NCI-H146 (cell line): ENCODE results near the gene ALG10B.
"Not testable (repeated sequence)": the region's sequence is repeated elsewhere in the genome, so short reads cannot be mapped to it uniquely, and the experiment has no call there.

Experiments
- DNase-seq: peaks from one replicate; lab custom pipeline; 2025; lab: John Stamatoyannopoulos, UW

The ALG10B gene, protein sequence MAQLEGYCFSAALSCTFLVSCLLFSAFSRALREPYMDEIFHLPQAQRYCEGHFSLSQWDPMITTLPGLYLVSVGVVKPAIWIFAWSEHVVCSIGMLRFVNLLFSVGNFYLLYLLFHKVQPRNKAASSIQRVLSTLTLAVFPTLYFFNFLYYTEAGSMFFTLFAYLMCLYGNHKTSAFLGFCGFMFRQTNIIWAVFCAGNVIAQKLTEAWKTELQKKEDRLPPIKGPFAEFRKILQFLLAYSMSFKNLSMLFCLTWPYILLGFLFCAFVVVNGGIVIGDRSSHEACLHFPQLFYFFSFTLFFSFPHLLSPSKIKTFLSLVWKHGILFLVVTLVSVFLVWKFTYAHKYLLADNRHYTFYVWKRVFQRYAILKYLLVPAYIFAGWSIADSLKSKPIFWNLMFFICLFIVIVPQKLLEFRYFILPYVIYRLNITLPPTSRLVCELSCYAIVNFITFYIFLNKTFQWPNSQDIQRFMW

DNA sequence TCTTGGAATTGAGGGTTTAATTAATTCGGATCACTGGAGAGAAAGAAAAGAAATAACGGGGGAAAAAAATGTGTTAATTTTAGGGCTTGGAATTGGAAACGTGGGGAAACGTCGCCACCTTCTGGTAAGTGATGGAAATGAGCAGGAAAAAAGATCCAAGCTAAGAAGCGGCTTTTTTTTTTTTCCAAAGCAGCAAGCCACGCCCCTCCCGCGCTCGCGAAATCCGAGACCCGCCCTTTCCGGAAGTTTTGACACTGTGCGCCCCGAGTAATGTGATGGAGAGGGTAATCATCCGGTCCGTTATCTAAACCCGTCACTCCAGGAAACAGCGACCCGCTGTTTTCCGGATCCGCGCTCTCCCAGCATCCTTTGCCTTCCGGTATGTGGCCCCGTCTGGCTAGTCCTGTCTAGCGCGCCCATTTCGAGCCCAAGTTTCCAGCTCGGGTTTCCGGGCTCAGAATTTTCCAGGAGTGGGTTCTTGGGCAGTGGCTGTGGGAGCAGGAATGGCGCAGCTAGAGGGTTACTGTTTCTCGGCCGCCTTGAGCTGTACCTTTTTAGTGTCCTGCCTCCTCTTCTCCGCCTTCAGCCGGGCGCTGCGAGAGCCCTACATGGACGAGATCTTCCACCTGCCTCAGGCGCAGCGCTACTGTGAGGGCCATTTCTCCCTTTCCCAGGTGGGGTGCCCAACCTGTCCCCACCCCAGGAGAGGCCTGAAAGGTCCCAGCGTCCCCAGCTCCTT, at the start of gene ALG10B:
ALG10B (plus strand) TSS at position 384 of the 739 bp plus-strand sequence; CDS start at position 504, 120 bp downstream.
- DNase-seq, result peak; percentile 98

DNA sequence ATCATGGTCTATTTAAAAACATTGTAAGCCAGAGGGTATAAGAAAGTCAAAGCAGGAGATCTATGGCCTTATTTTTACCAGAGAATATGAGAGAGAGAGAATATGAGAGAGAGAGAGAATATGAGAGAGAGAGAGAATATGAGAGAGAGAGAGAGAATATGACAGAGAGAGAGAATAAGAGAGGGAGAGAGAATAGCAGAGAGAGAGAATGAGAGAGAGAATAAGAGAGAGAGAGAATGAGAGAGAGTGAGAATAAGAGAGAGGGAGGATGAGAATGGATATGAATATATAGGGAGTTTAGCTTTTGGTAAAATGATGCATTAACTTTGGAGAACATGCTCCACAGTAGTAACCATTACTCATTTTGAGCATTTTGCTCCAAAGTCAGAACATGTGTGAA, 48.0 kb upstream of the ALG10B start:
- no peak for DNase-seq

DNA sequence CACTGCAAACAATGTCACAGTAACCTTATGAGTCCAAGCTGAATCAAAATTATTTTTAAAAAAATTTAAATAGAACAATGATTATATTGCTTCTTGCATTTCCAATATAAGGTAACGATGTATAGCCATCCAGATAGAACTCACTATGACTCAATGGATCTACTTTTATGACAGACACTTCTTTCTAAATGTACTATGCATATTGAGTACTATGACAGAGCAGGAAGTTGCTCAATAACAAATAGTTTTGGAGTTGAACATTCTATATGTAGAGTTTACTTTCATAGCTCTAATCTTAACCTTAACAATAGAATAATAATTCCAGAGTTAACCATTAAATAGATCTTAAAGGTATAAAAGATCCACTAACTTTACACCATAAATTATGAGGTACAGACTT, 46.7 kb upstream of the ALG10B start:
- no peak for DNase-seq

DNA sequence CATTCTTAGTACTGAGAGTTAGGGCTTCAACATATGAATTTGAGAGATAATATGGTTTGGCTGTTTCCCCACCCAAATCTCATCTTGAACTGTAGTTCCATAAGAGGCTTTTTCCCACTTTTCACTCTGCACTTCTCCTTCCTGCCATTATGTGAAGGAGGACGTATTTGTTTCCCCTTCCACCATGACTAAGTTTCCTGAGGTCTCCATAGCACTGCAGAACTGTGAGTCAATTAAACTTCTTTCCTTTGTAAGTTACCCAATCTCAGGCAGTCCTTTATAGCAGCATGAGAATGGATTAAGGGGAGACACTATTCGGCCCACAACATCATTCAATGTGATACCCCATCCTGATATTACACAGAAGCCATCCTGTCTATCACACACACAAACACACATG, 36.8 kb upstream of the ALG10B start:
- no peak for DNase-seq

DNA sequence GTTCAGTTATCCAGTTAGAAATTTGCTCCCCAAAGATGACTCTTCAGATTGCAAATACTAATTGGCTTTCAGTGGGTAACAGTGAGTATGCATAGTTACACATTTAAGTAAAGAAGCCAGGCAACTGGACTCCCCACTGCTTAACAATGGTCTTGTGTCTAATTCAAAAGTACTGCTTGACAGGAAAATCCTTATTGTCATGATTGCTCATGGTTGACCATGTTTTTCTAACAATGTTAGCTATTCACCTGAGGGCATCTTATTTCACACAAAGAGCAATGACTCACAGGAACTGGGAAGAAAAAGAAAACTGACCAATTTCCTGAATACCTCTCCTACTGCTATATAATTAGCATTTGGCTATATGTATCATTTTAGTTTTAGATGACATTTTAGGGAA, 33.7 kb upstream of the ALG10B start:
- no peak for DNase-seq

DNA sequence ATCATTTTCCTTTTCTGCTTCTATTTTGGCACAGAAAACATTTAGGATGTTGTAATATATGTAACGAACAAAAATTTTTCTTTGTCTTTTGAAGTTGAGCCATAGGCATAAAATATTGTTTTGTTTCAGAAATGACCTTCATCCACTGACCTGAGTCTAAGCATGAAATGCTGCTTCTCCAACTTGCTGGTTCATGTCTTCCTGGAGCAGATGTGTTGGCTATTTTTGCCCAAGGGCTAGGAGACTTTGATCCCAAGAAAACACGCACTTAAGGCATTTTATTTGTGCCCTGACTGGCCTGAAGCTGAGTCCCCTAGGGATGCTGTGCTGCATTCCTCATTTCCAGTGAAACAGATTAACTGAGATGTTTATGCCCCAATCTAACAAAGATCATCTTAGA, 27.2 kb upstream of the ALG10B start:
- no peak for DNase-seq

DNA sequence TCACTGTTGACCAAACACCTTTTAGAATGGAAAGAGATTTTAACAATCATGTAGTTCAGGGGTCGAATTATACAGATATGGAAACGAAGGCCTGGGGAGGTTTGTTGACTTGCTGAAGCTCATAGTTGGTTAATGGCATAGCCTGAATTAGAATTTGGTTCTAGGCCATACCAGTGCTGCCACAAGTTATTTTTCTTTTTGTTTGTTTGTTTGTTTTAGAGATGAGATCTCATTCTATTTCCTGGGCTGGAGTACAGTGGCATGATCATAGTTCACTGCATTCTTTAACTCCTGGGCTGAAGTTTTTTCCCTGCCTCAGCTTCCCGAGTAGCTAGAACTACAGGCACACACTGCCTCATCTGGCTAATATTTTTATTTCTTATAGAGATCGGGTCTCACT, 25.4 kb upstream of the ALG10B start:
- no peak for DNase-seq

DNA sequence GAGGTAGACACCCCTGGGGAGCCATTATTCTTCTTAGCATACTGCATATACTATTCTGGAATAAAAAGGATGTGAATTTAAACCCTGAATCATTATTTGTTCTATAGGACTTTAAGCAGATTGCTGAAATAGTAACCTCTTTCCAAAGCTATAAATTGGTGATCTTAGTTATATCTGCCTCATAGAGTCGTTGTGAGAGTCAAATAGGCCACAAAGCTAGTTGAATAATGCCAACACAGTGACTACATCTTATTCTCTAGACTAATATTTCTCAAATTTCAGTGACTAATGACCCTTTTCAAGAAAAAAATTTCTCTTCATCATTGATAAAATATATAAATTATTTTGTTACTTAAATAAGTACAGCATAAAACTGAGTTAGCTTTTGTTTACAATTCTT, 13.6 kb upstream of the ALG10B start:
- not testable (repeated sequence) for DNase-seq

DNA sequence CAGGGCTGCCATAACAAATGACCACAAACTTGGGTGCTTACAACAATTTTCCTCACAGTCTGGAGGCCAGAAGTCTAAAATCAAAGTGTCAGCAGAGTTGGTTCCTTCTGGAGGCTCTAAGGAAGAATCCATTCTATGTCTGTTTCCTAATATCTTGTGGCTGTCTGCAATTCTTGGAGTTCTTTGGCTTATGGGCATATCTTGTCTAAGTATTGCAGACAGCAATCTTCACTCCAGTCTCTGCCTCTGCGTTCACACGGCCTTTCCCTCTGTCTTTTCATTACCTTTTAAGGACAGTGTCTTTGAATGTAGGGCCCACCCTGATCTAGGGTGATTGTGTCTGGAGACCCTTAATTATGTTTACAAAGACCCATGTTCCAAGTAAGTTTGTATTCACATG, 5.4 kb downstream of the ALG10B start:
- not testable (repeated sequence) for DNase-seq

DNA sequence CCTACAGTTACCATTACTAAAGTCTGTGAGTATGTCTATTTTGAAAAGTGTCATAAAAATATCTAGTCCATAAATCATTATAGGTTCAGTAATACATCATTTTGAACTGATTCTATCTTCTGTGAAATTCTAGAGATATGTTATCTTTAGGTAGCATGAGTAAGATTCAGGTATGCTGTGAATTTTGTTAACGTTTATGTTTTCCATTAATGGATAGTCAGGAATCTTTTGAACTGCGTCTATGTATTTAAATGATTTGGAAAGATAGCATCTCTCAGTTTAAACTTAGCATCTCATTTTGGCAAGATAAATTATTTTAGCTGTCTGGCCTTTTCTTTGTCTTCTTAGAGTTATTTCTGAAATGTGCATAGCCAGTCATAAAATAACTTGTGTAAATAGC, 8.3 kb downstream of the ALG10B start:
- DNase-seq, result no peak

DNA sequence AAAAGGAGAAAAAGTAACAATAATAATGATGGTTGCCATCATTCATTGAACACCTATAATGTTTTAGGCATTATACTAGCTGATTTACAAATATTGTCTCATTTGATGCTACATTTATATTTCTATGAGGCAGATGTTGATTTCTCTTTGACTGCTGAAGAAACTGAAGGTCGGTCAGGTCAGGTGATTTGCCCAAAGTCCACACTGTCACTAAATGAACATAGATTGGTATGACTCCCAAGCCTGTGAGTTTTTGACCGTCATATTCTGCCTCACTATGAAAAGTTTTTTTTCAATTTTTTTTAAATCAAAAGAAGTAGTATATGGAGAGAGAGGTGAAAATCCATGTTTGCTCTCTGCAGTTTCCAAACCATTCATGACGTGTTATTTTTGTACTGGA, 10.8 kb downstream of the ALG10B start:
- no peak for DNase-seq

DNA sequence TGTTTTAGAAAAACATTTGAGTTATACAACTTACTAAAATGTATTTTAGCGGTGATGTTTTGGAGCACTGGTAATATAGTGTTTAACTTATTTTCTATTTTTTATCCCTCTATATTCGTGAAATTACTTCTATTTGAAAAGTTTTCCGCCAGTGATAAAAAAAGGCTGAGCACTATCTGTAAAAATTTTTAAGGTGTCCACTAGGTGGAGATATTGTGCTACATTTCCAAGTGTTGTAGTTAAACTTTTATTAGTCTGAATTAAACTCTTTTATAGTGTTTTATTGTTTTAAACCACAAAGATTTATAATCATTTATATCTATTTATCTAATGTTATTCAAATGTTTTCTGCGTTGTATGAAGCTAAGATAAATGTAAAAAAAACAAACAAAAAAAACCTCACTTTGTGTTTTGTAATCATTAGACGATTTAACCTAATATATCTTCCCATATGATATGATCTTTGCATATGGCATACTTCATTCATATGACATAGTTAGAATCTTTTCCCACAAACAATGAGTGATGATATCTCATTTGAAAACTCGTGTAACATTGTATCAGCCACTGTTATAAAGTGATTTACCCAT, 11.8 kb downstream of the ALG10B start:
- peak; percentile 28 for DNase-seq

DNA sequence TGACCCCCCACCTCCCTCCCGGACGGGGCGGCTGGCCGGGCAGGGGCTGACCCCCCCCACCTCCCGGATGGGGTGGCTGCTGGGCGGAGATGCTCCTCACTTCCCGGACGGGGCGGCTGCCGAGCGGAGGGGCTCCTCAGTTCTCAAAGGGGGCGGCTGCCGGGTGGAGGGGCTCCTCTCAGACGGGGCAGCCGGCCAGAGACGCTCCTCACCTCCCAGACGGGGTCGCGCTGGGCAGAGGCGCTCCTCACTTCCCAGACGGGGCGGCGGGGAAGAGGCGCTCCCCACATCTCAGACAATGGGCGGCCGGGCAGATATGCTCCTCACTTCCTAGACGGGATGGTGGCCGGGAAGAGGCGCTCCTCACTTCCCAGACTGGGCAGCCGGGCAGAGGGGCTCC, 13.8 kb downstream of the ALG10B start:
- not testable (repeated sequence) for DNase-seq

DNA sequence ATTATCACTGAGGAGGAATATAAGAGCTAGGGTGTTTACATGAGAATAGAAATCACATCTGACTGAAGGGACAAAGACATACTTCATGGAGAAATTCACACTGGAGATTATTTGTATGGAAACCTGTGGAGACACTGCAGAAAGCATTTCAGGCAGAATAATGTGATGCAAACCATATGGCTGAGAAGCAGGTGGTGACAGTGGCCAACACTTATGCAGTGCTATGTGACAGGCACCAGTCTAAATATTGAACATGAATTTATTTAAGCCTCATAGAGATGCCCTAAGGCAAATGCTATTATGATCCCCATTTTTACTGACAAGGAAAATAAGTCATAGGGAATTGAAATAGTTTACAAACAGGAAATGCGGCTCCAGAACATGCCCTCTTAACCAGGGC, 16.2 kb downstream of the ALG10B start:
- DNase-seq, result no peak

DNA sequence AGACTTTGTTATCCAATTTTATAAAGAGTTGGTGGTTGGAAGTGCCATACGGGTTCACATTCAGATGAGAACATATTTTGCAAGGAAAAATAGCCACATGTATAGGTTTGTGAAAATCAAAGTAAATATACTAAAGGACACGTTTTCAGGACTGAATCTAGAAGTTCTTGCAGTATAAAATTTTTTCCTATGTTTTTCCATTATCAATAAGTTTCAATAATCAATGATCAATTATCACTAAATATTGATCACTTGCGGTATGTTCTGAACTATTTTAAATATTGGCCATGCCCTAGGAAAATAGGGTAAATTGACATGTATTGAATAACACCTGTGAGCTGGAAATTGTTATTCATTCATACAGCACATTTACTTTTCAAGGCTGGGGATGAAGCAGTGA, 25.9 kb downstream of the ALG10B start:
- no peak for DNase-seq

DNA sequence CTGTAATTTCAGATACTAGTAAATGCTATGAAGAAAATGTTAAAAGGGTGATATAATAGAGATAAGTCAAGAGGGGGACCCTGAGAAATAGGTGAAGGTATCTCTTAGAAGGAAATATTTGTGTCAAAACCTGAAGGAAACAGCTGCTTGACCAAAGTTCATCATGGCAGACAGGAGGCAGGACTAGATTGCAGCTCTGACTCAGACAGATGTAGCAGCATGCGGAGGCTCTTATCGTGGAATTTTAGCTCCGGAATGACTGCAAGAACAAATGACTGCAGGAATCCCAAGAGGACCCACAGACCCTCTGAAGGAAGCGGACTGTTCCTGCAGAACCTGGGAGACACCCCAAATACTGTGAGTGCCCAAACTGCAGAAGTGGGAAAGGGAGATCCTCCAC, 26.7 kb downstream of the ALG10B start:
- DNase-seq, result not testable (repeated sequence)

DNA sequence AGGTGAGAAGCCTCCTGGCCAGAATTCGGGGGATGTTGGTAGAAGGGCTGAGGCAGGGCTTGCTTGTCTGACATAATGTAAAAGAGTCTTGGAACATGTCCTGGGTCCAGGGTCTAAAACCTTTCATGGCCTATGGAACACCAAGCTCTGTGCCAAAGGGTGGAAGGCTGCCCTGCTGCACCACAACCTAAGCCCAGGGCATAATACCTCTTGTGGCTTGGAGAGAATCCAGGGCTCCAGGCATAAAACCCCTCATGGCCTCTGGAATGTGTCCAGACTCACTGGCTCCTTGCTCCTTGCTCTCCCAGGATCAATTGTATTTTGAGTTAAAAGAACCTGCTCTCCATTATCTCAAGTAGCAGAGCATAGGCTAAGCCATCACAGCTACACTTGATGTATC, 27.3 kb downstream of the ALG10B start:
- DNase-seq, result not testable (repeated sequence)

DNA sequence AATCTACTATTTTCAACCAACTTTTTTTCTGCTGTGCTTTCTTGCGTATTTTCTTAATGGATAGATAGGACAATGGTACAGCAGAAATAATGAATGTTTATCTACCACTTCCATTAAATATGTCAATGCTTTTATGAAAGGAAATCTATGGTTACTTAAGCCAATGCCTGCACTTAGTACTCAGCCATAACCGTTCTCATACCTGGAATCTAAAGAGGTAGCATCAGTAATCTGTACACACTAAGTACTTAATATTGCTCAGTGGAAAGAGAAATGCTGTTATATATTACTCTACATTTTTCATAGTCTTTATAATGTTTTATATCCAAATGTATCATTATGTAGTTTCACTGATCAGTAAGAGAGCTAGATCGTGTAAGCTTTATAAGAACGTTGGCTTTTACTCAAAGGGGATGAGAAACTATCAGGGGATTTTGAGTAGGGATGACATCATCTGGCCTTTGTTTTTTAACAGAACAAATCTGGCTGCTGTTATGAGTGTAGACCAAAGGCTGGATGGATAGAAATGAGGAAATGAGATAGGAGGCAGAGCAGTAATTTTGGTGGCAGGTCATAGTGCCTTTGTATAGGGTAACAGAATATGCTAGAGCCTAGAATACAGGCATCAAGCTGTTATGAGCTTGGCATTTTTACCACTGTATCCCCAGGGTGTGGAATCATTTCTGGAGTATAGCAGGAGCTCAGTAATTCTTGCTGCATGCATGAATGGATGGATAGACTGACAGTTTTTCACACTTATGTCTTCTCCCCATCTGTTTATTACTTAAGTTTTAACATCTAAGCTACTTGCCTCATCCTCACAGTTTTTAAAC, 34.0 kb downstream of the ALG10B start:
- no peak for DNase-seq

DNA sequence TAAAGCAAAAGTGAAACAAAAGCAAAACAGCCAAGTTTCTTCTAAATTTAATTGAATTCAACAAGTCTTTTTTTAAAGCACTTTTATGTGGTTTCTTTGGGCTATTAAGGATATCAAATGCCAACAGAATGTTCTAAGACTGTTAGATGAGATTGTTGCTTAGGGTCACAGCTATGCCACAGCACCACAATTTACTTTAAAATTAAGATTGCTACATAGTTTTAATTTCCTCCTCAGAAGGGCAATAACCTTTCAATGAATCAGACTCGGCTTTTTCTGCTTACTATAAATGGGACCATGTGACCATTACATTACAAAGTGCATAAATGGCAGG, 34.6 kb downstream of the ALG10B start:
- DNase-seq, result not testable (repeated sequence)

DNA sequence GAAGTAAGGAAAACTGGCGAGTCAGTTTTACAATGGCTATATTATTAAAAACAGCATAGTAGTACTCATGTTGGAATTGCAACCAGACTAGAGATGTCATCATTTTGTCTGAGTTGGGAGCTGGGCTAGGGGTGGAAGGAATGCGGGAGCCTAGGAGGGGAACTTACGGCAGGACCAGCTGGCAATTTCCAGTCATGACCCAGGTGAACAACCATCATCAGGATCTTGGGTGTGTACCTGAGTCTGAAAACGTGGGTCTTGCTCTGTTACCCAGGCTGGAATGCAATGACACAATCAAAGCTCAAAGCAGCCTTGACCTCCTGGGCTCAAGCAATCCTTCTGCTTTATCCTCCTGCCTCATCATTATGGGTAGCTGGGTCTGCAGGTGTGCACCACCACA, 50.9 kb downstream of the ALG10B start:
- no peak for DNase-seq

DNA sequence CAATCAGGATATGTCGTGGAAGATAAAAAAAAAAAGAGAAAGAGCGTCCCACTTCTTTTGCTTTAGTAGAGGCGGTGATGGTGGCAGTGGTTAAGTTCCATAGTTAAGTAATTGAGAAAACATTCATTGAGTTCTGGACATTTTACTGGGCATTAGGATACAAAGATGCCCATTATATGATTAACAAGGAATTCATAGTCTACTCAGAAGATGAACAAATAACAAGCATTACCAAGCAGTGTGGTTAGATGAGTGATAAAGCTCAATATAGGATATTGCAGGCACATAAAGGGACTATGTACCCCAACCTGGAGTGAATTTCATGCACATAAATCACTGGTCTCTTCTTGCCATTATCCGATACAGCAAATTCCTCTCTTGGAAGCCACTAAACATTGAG, 53.7 kb downstream of the ALG10B start:
- no peak for DNase-seq

DNA sequence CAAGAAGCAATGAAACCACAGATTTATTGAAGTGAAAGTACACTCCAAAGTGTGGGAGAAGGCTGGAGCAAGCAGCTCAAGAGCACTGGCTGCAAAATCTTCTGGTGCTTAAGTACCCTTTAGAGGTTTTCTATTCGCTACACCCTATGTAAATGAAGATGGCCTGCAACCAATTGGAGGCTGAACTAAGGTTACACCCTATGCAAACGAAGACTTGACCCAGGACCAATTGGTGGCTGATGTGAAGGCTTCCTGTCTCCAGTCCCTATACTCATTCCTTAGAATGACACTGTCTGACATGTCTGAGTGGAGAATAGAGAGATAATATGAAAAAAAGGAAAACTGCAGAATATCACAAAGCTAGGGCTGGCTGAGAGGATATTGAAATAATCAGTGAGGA, 57.2 kb downstream of the ALG10B start:
- no peak for DNase-seq
